Femur (tissue), 1 donor: Measurements from ENCODE around the gene NCK2.

Experiments
- DNase-seq: peaks from one replicate; pipeline ENCODE4 v3.0.0-alpha.2; 2017

NCK2 gene

DNA sequence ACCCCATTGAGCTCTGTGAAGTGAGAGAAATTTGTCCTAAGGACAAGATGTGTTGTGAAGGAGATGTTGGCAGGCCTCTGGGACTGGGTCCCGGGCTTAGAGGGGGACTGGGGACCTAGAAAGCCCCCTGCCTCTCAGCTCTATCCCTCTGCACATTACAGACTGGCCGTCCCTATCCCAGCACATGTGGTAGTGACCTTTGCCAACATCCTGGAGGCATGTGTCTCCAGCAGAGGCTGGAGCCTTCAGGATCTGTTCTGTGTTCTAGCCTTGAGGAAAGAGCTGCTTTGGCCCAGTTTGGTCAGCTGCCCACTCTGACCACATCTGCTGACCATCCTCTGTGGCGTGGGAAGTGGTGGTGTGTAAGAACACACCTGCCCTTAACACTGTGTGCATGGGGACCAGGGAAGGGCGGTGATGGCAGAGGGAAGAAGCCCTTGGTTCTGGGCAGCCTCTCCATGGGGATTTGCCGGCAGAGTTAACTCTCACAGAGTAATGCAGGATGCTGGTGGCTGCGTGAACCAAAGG lies 33.4 kb downstream of the NCK2 start:
- DNase-seq, result no peak

DNA sequence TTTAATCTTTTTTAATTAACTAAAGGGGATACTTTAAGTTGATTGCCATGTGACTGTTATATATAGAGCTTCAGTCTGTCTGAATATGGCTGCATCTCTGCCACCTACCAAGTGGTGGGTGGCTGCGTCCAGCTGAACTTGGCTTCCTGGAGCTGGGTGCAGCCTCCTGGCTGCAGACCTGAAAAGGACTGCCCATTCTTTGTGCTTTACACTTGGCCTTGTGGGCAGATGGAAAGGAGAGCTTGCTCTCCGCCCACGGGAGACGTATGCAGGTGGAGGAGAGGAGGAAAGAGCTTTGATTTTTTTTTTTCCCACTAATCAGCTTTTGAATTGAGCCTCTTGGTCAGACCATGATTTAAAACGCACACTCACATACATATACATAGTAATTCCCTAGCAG lies 34.7 kb downstream of the NCK2 start:
- DNase-seq, result no peak

DNA sequence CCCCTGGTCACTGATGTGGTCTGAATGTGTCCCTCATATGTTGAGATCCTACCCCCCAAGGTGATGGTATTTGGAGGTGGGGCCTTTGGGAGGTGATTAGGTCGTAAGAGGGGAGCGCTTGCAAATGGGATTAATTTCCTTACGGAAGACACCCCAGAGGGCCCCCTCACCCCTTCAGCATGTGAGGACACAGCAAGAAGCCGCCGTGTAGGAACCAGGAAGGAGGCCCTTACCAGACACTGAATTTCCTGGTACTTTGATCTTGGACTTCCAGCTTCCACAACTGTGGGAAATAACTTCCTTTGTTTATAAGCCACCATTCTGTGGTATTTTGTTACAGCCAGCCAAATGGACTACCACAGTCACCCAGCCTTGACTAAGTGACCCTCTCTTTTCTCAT lies 35.9 kb downstream of the NCK2 start:
- no peak for DNase-seq

DNA sequence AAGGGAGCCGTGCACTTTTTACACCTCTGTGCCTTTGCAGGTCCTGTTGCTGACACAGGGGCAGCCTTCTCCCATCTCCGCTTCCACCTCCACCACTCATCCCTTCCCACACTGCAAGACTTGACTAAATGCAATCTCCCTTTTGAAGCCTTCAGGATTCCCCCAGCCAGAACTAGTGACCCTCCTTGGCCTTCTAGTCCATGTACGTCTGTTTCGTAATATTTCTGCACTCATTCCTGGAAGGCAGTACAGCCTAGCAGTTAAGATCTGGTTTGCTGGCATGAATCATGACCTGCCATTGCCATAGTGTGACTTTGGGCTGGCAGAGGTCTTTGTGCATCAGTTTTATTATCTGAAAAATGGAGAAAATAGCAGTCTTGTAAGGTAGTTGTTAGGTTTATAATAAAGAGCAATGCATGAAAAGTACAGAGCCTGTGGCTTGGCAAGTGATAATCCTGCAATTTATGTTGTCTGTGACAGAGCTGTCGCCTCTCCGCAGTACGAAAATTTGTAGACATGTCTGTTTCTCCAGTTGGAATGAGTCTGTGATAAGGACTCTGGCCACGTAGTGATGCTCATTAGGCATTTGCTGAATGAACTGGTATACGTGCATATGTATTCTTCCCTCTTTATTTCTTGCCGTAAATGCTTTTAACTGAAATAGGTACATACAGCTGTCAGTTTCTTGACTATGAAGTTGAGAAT lies 36.7 kb downstream of the NCK2 start:
- DNase-seq, result no peak

DNA sequence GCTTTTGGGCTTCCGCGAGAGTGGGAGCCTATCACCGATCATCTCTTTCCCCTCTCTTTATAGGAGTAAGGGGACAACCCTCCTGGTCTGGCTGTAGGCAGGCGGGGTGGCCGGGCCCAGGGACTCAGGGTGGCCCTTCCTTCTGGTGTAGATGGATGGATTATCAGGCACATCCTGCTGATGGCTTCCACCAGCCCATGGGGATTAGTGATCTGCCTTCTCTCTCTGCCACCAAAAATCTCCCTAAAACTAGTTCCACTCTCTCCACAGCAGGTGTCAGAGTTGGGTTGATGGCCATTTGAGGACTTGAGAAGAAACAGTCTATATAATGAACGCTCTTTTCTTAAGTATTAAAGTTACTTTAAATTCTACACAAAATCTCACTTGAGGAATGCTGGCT lies 37.4 kb downstream of the NCK2 start:
- DNase-seq, result no peak

DNA sequence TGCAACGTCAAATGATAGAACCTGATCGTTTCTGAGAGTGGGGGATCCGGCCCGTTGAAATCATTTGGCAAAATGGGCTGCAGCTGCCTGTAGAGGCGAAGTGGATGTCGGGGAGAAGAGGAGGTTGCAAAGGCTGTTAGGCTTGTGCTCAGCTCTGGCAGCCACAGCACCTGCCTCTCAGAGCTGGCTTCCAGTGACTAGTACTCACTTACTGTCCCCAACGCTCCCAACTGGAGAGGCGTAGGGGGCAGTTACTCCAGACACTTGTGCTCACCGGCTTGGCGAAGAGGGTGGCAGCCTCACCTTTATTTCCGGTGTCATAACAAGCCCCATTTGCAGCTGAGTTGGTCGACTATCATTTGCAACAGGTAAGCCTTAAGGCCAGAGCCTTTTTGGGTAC lies 37.9 kb downstream of the NCK2 start:
- DNase-seq, result no peak

DNA sequence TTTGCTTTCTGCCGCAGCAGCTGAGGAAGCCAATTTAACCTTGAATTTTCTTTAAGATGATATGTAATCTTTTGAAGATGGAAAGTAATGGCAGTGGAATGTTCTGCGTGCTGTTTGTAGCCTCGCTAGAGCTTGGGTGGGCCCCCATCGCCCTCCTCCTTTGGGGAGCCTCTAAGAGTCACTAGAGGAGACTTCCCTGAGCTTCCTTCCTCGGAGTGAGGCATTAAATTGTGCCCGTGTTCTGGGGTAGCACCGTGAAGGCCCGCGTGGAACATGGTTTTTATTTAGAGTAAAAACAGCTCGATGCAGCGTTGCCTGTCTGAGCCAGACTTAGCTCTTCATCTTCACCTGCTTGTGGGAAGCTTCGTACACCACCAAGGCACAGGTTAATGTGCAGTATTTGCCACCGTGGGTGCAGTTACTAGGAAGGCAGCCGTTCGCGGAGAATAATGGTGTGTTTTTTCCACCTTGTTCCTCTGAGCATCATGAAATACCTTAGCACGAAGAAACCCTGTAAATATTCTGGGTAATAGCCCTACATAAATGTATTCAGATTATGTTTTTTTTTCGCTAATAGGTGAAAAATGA lies 38.5 kb downstream of the NCK2 start:
- no peak for DNase-seq

DNA sequence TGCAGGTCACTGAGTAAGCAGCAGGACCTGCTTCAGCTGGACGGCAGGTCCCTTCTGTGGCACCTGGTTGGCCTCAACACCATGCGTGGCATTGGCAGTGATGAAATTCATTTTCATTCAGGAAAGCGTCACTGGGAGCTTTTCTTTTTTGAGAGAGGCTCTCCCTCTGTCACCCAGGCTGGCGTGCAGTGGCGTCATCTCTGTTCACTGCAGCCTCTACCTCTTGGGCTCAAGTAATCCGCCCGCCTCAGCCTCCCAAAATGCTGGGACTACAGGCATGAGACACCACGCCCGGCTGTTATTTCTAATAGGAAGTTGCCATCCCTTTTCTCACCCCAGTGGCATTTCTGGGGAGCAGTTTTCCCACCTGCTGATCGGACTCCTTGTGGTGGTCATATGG lies 39.3 kb downstream of the NCK2 start:
- DNase-seq, result no peak

DNA sequence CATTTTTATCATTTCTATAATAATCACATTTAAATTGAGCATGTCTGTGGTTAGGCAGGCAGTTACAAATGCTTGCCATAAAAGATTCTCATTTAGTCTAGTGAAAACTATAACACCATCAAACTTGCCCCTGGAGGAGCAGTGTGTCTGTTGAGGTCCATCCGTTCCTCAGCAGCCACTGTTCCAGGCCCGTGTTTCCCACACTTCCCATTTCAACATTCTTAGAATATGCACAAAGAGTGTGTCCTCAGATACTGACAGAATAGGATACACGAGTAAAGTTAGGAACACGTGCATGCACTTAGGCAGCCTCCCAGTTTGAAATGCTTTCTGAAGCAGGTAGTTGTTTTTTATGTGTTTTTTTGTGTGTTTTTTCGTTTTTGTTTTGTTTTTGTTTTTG lies 39.9 kb downstream of the NCK2 start:
- no peak for DNase-seq

DNA sequence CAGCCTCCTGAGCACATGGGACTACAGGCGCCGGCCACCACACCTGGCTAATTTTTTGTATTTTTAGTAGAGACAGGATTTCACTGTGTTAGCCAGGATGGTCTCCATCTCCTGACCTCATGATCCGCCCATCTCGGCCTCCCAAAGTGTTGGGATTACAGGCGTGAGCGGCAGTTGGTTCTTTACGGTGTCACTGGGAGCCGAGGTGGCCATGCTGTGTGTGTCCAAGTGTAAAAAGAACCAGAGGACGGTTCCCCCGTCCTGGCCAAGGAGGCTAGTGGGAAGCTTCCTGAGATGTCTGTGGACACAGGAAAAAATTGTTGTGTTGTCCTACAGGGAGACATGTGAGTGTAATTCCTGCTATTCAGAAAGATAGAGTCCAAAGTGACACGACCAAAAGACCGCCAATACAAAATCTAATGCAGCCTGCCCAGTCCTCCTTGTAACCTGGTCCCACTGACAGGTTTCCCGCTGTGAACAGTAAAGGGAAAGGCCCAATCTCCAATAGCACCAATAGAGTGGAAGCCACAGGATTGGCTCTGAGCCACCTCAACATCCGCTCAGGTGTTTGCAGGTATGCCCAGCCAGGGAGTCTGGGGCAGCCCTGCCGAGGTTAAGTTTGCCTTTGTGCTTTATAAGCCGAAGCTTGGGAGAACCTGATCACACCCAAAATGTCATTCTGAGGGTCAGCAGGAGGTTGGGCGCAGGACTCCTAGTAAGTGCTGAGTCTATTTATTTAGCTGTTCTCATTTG lies 40.6 kb downstream of the NCK2 start:
- DNase-seq, result no peak

DNA sequence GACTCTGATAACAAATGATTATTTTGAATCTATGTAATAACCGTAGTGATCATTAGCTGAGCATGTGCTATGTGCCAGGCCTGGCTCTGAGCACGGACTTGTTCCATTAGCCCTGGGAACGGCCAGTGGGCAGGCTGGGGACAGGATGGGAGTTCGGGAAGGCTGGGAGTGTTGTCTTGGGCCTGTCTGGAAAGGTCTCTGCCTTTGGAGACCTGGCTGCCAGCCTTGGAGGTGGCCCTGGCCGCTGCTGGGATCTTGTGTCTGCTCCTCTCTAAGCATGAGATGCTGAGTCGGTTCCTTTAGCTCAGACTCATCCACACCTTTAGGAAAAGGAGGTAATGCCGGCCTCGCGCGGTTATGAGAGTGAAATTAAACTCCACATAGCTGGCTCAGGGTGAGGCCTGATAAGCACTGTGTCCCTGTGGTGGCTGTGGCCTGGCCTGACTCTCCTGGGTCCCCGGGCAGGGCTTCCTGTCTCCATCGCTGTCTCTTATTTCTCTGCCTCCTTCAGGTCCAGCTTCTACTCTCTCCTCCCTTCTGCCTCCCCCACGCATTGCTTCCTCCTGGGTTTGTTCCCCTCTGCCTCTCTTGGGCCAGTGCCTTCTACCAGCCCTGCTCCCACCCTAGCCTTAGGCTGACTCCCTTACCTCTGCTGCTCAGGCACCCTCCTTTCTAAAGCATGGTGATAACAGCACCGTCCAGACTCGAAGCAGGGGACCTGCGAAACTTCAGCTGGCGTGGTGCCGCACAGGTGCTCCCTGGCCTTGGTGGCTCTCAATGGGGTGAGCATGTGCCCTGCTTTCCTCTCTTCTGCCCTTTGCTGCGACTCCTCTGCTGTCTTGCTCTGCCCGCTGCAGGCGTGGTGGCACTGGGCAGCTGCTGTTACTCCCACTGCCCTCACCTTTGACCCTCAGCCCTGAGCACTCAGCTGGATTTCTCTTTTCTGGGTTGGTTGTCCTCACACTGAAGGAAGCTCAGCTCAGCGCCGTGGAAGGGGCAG lies 41.8 kb downstream of the NCK2 start:
- no peak for DNase-seq

DNA sequence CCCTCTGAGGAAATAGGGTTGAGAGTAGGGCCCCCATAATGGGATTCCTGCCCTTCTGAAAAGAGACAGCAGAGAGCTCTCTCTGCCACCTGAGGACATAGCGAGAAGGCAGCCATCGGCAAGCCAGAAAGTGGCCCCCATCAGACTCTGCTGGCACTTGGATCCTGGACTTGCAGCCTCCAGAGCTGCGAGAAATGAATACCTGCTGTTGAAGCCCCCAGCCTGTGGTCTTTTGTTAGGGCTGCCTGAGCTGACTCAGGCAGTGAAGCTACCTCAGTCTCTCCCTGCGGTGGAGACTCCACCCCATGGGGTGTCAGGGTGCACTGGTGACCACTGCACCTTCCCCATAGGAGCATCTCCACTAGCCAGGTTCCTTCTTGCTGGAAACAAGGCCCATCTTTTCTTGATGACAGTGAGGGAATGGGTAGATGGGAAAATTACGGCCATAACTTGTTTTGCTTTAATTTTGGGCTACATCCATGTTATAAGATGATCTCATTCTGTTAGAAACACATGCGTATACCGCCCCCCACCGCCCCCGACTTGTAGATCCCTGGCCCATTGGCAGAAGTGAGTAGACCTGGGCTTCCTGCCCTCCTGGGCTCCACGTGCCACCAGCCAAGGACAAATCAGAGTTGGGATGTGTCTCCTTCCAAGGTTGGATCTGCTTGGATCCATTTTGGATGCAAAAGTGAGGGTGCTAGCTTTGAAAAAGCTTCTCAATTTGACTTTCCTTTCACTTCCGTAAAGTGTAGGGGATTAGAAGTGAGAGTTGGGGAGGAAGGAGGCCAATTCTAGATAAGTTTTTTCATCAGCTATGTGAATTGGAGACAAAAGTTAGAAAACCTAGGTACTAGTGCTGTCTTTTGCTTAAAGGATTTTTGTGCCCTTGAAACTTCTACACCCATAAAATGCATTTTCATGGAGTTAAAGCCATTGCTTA lies 42.9 kb downstream of the NCK2 start:
- DNase-seq, result no peak

DNA sequence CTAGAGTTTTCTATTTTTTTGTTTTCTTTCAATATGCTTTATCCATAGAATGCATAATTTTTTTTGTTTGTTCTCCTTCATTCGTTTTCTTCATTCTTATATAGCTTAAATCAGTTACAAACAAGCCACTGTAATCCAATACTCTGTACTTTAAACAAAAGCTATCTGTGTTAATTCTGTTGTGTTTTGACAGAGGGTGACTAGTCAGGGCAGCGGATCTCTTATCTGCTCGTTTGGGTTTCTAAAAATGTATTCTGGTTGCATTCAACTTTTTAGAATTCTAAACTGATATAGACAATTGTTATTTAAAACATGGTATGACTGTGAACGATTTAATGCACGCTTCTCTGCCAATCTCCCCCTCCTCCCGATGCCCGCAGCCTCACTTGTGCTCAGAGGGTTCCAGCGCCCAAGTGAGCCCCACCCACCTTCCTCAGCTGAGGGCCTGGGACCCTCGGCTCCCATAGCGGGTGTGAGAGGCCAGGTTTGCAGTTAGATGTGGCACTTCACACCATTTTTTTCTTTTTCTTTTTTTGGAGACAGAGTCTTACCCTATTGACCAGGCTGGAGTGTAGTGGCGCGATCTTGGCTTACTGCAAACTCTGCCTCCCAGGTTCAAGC lies 44.1 kb downstream of the NCK2 start:
- DNase-seq, result no peak

DNA sequence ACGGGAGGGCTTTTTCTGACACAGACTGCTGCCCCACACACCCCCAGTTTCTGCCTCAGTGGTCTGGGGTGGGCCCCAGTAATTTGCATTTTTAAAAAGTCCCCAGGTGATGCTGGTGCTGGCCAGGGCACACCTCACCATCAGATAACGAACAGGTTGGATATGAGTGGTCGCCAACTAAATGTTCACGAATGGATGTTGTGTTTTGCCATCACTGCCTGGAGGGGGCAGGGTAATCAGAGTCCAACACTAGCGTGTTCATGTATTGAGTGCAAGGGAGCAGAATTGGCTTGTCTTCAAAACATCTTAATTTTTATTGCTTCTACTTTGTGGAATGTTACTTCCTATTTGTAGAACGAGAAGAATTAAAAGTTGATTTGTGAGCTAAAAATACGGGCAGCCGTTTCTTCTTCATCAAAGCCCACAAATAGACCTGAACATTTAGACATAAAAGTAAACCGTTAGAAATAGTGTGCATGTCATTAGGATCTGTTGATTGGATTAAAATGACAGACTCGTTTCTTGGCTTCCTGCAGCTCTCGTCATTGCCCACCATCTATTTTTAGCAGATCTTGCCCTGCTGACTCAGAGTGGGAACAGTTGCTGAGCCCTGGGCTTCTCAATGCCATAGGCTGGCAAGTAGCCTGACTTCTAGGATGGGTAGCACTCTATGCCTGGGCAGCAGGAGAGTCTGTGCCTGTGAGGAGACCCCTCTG lies 45.2 kb downstream of the NCK2 start:
- peak; percentile 59 for DNase-seq

DNA sequence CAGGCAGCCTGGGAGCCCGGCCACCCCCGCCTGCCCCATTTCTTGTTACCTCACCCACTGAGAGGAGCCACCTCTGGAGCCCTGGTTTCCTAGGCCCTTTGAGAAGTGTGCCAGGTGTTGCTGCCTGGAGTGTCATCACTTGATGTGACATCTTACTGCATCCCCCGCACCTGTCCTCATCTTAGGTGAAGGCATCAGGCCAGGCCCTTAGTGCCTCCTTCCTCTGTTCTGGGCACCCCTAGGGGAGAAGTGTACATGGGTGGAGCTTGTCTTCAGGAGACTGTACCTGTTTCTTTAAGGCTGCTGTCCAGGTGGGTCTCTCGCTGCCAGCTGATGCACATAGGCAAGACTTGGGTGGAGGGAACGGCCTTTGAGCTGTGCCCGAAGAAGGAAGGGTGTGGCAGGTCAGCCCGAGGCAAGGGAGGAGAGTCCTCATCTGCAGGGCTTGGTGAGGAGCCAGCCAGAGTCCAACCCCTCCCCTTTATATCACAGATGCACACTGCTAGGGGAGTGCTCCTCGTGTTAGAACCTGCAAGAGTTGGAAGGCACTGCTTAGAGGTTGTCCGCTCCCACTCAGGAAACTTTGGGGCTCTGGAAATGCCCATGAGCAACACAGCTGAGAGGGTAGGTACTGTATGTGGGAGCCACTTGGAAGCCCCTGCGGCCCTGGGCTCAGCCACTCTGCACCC lies 45.9 kb downstream of the NCK2 start:
- no peak for DNase-seq

DNA sequence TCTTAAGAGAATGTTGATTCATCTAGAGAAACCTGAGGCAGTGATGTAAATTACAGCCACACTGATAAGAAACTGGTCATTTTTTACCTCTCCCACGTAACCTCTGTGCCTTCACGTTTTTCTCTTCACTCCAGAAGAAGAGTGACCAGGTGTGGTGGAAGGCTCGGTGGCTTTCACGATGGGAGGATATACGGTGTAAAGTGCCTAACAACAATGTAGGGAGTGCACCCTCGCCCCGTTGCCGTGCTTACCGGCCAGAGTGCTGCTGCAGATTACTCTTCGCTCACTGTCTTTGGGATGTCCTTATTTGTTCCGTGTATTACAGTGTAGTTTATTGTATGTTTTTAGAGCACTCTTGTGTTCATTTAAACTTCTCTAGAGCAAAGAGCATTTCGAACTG lies 46.5 kb downstream of the NCK2 start:
- no peak for DNase-seq

DNA sequence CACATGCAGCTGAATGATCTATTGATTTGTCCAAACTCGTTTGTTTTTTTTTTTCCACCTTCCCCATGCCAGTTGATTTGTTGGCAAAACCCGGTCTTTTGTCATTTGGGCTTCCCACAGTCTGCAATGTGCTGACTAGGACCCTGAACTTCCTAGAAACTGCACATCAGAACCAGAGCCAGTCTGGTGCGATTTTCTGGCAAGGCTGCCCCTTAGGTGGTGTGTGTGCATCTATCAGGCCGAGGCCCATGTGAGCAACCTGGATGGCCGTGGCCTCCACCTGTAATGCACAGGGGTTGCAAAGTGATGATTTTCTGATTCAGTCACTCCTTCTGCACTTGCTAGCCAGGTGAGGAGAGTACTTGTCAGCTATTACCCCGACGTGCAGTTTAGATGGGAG lies 47.8 kb downstream of the NCK2 start:
- DNase-seq, result no peak

DNA sequence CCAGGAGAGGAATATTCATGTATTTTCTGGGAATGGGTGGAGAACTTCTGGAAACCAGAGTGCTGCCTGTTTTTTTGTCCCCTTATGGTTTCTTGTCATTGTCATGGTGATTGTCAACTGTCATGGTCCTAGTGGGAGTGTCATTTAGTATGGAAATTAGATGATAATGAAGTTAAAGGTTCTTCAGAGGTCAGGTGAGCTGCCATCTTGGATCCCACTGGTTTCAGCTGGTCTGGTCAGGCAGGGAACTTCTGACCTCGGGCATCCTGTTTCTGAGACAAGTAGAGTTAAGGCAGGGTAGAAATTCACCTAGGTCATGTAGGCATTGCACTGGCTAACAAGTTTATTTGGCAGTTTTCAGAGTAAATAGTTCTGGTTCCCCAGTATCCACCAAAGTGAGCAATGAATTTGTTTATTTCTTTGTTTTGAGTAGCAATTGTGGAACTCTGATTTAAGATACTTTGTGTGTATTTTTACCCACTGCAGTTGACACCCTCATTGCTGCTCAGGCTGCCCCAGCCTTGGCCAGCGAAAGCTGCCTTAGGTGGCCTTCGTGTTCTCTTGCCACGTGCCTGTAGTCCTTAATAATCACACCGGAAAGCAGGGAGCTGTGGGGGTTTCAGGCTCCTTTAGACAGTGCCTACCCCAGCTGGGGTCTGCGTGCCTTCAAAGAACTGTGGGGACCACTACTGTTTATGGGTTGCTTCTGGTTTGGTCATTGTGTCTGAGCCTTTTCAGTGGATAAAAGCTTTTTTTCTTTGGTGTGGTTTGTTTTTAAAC lies 48.7 kb downstream of the NCK2 start:
- no peak for DNase-seq
